HCT116 (cell line): ENCODE measurements around the gene MTMR12. TPM values are rescaled to one million over a fixed set of nuclear protein-coding genes. Genes with fewer than 3 reads are reported as not detected.

ENCODE experiments used
- ATAC-seq: fragments of 200-7000 bp; cut with Tn5 transposase; 2 replicates; pipeline ENCODE4 v1.9.1; 2020; ENCODE audit warnings: mild to moderate bottlenecking, moderate library complexity
- BruUV-seq: library from RNA; stranded (reverse); fragments of 400-500 nt; replicated peaks from 2 replicates; lab custom pipeline; 2021; lab: Mats Ljungman, UMichigan
- CTCF ChIA-PET: fragments of 300-600 bp; sonication (Branson Sonifier 250); formaldehyde crosslinking; loops from one replicate; lab custom pipeline; 2021; ENCODE audit warnings: antibody characterized with exemption; lab: Charles Lee
- POLR2A ChIA-PET: fragments of 300-600, 350-600 bp; sonication (Branson Sonifier 250); formaldehyde crosslinking; loops from one replicate; lab custom pipeline; 2021; ENCODE audit warnings: antibody characterized with exemption; lab: Charles Lee
- RAD21 ChIA-PET, 2 experiments: fragments of 300-600 bp; sonication (Branson Sonifier 250); formaldehyde crosslinking; loops; one replicate each; lab custom pipeline; 2023; ENCODE audit warnings: low total read pairs in 2 of 2; ENCODE audit not compliant: uncharacterized antibody in 2 of 2, unreplicated experiment in 2 of 2, low non-redundant PET in 1 of 2; lab: Charles Lee
- DNase-seq: peaks from one replicate; pipeline ENCODE4 v3.0.0-alpha.2; 2010; ENCODE audit warnings: low read depth, low spot score
- H2AFZ ChIP-seq: fragments of 200-600 bp; shearing (Covaris generic), sonication (generic); 2 replicates; pipeline ENCODE4 v1.6.1; 2017; ENCODE audit warnings: low read depth, mixed run types, mixed read lengths, antibody characterized with exemption, low read length; ENCODE audit not compliant: poor library complexity, severe bottlenecking
- H3K27ac ChIP-seq: 2 replicates; pipeline ENCODE4 v1.5.1; 2012; ENCODE audit warnings: low read depth, low read length
- H3K27me3 ChIP-seq: fragments of 200-600 bp; sonication (generic); 2 replicates; pipeline ENCODE4 v1.6.1; 2016; ENCODE audit warnings: mixed run types, low read length, mixed read lengths; ENCODE audit not compliant: insufficient read depth
- H3K36me3 ChIP-seq, 2 experiments: fragments of 200-500 bp in 1 of 2; fragments of 200-600 bp in 1 of 2; sonication (Bioruptor generic) in 1 of 2; sonication (generic) in 1 of 2; 2 replicates each; pipeline versions ENCODE4 v1.5.1 to v1.6.1; 2014 to 2016; ENCODE audit warnings: low read length in 2 of 2, inconsistent platforms in 1 of 2, mixed read lengths in 1 of 2, mixed run types in 1 of 2; ENCODE audit not compliant: insufficient read depth in 2 of 2, control insufficient read depth in 1 of 2
- H3K4me1 ChIP-seq, 2 experiments: fragments of 200-600 bp in 1 of 2; sonication (generic) in 1 of 2; 2 replicates each; pipeline versions ENCODE4 v1.5.1 to v1.6.1; 2012 to 2017; ENCODE audit warnings: low read length in 2 of 2, inconsistent platforms in 1 of 2, mild to moderate bottlenecking in 1 of 2, mixed read lengths in 1 of 2, mixed run types in 1 of 2, moderate library complexity in 1 of 2; ENCODE audit not compliant: insufficient read depth in 2 of 2, control insufficient read depth in 1 of 2
- H3K4me2 ChIP-seq: fragments of 200-600 bp; sonication (generic); 2 replicates; pipeline ENCODE4 v1.6.1; 2017; ENCODE audit warnings: mixed run types, low read length, mixed read lengths
- H3K4me3 ChIP-seq, 2 experiments: fragments of 200-600 bp in 1 of 2; sonication (generic) in 1 of 2; replicated peaks in 1 of 2; 2 replicates each; pipeline ENCODE4 v1.5.1; 2011 to 2016; ENCODE audit warnings: low read length in 2 of 2, control low read depth in 1 of 2, low read depth in 1 of 2, mild to moderate bottlenecking in 1 of 2, mixed read lengths in 1 of 2, mixed run types in 1 of 2
- H3K79me2 ChIP-seq: fragments of 200-600 bp; sonication (generic); 2 replicates; pipeline ENCODE4 v1.6.1; 2017; ENCODE audit warnings: mild to moderate bottlenecking, mixed run types, low read length, moderate library complexity, mixed read lengths; ENCODE audit not compliant: insufficient read depth
- H3K9ac ChIP-seq: fragments of 200-600 bp; sonication (generic); 2 replicates; pipeline ENCODE4 v1.6.1; 2016; ENCODE audit warnings: low read length, mixed read lengths
- H3K9me2 ChIP-seq: fragments of 200-600 bp; sonication (generic), shearing (Covaris generic); 2 replicates; pipeline ENCODE4 v1.6.1; 2017; ENCODE audit warnings: mixed run types, mild to moderate bottlenecking, moderate library complexity; ENCODE audit not compliant: insufficient read depth
- H3K9me3 ChIP-seq, 2 experiments: fragments of 200-500 bp in 1 of 2; fragments of 200-600 bp in 1 of 2; sonication (Bioruptor generic) in 1 of 2; sonication (generic) in 1 of 2; 2 replicates each; pipeline ENCODE4 v1.6.1; 2014 to 2017; ENCODE audit warnings: low read length in 2 of 2, mixed read lengths in 2 of 2, inconsistent platforms in 1 of 2, low read depth in 1 of 2, mild to moderate bottlenecking in 1 of 2, mixed run types in 1 of 2, moderate library complexity in 1 of 2; ENCODE audit not compliant: control insufficient read depth in 1 of 2, insufficient read depth in 1 of 2
- H4K20me1 ChIP-seq: fragments of 200-600 bp; sonication (generic), shearing (Covaris generic); 2 replicates; pipeline ENCODE4 v1.6.1; 2017; ENCODE audit warnings: mixed run types, mild to moderate bottlenecking, moderate library complexity; ENCODE audit not compliant: insufficient read depth
- ATF3 ChIP-seq: IDR thresholded peaks from 2 replicates; pipeline ENCODE4 v1.6.1; 2012
- FOSL1 ChIP-seq: IDR thresholded peaks from 2 replicates; pipeline ENCODE4 v1.6.1; 2012; ENCODE audit warnings: low read depth
- SRF ChIP-seq: IDR thresholded peaks from 2 replicates; pipeline ENCODE4 v1.6.1; 2012; ENCODE audit warnings: low read depth
- YY1 ChIP-seq: IDR thresholded peaks from 2 replicates; pipeline ENCODE4 v1.6.1; 2011; ENCODE audit warnings: low read length, low read depth, moderate library complexity, mild to moderate bottlenecking; ENCODE audit not compliant: insufficient replicate concordance; ENCODE audit errors: extremely low read depth
- ZBTB33 ChIP-seq: IDR thresholded peaks from 2 replicates; pipeline ENCODE4 v1.6.1; 2011; ENCODE audit warnings: mild to moderate bottlenecking, low read length, moderate library complexity; ENCODE audit not compliant: insufficient replicate concordance; ENCODE audit errors: extremely low read depth
- ZNF274 ChIP-seq: fragments of 200-500 bp; sonication (Bioruptor generic); IDR thresholded peaks from 2 replicates; pipeline ENCODE4 v1.6.1; 2014; ENCODE audit warnings: mild to moderate bottlenecking, low read depth, low read length, inconsistent platforms
- intact Hi-C: fragments of 100-400 bp; cut with micrococcal nuclease; formaldehyde crosslinking; loops from 2 replicates; pipeline ENCODE4 v1.10.0; 2022
- total RNA-seq: library from RNA; stranded (reverse); gene quantifications from one replicate; pipeline ENCODE4 v1.2.1, GENCODE V29; 2021; ENCODE audit not compliant: unreplicated experiment

MTMR12 gene
- total RNA-seq, 1 experiment from 2014 or later, result 27.3 TPM

GRCh38 chr5:32326216-32326772, 13.6 kb upstream of the MTMR12 start:
- H3K27ac ChIP-seq, result no peak overlapping the region
- H3K9me2 ChIP-seq, result no peaks in the 10 kb centered on the region
- H2AFZ ChIP-seq, result no peak overlapping the region
- no peaks in the 10 kb centered on the region for H3K36me3 ChIP-seq
- H3K79me2 ChIP-seq, result no peaks in the 10 kb centered on the region
- ChIA-PET CTCF (no interaction called here), POLR2A (no interaction called here), RAD21 (no interaction called here)
- H3K27me3 ChIP-seq, result no peaks in the 10 kb centered on the region
- TF ChIP-seq FOSL1 (no peak), SRF (no peak), ZBTB33 (no peak), ATF3 (no peak), YY1 (no peak), ZNF274 (no peak)
- peaks cover 11 to 25% of the 10 kb centered on the region in 2 experiments for H3K4me1 ChIP-seq
- H3K9ac ChIP-seq, result no peak overlapping the region
- peak; percentile 59 for ATAC-seq
- H4K20me1 ChIP-seq, result no peaks in the 10 kb centered on the region
- intact Hi-C loops, result loop anchor here (5.0 kb wide), 2 partner anchors 154 to 499 kb away; partner anchors contain the start of gene GOLPH3
- peaks cover 0 to 3% of the 10 kb centered on the region in 2 experiments; a peak in 1 of 4 replicates for H3K9me3 ChIP-seq
- DNase-seq, result peak; percentile 22
- no peak overlapping the region for H3K4me3 ChIP-seq
- peak overlapping the region; percentile 25 for H3K4me2 ChIP-seq
- no TSS peak for BruUV-seq
